ENCODE results near the gene BEND6. TPM values are rescaled to one million over a fixed set of nuclear protein-coding genes. Genes with fewer than 3 reads are reported as not detected.

The BEND6 gene
- total and polyA plus RNA-seq, 4 experiments from 2014 or later, result not detected

GRCh38 chr6:56930846-56931245, 24.1 kb upstream of the BEND6 start:
- no peak for DNase-seq
- no peak overlapping the region for H3K4me3 Mint-ChIP-seq

GRCh38 chr6:56932910-56933477, 21.9 kb upstream of the BEND6 start:
- Mint-ChIP-seq H3K36me3 (no peaks in the 10 kb centered on the region), H3K9me3 (no peaks in the 10 kb centered on the region), H3K4me3 (no peak overlapping the region), H3K27me3 (peaks cover 5 to 23% of the 10 kb centered on the region in 2 donors), H3K27ac (no peak overlapping the region), H3K4me1 (no peaks in the 10 kb centered on the region)
- no peak for DNase-seq
- Histone ChIP-seq H3K27me3 (ENCODE audit: insufficient read depth, low read length) (no peaks in the 10 kb centered on the region), H3K27ac (ENCODE audit: low read depth, low read length) (no peak overlapping the region), H3K4me3 (ENCODE audit: low read length in 2 of 2) (no peak overlapping the region), H3K9me3 (ENCODE audit: control insufficient read depth in 1 of 2, low read length in 2 of 2) (no peaks in the 10 kb centered on the region), H3K36me3 (ENCODE audit: insufficient read depth, low read length) (no peaks in the 10 kb centered on the region), H3K4me1 (ENCODE audit: insufficient read depth, low read length) (no peaks in the 10 kb centered on the region)
- intact Hi-C loops (cut with micrococcal nuclease), result no loop called here
- ChIA-PET CTCF (ENCODE audit: partially characterized antibody) (no interaction called here), POLR2A (ENCODE audit: partially characterized antibody) (no interaction called here)

More at GRCh38 chr6:56930846-56931245, 24.1 kb upstream of the BEND6 start:
- Mint-ChIP-seq H3K36me3 (no peaks in the 10 kb centered on the region), H3K27ac (no peak overlapping the region), H3K4me1 (no peaks in the 10 kb centered on the region), H3K9me3 (peaks cover 0 to 2% (median 0%) of the 10 kb centered on the region in 8 donors), H3K27me3 (peaks cover 5 to 30% of the 10 kb centered on the region in 2 donors)
- POLR2A ChIA-PET (ENCODE audit: partially characterized antibody), result no interaction called here
- Histone ChIP-seq H3K4me3 (ENCODE audit: low read length in 2 of 2) (no peak overlapping the region), H3K9me3 (ENCODE audit: control insufficient read depth in 1 of 2, low read length in 2 of 2) (no peaks in the 10 kb centered on the region), H3K4me1 (ENCODE audit: insufficient read depth, low read length) (no peaks in the 10 kb centered on the region), H3K36me3 (ENCODE audit: insufficient read depth, low read length) (no peaks in the 10 kb centered on the region), H3K27me3 (ENCODE audit: insufficient read depth, low read length) (no peaks in the 10 kb centered on the region), H3K27ac (ENCODE audit: low read depth, low read length) (no peak overlapping the region)
- intact Hi-C loops (cut with micrococcal nuclease), result no loop called here
- CTCF ChIA-PET (ENCODE audit: partially characterized antibody), result interaction anchor here (2.2 kb wide), 1 partner anchor 28 kb away, joined by 5 read pairs; no protein-coding TSS in a partner anchor

GRCh38 chr6:56933650-56934049, 21.3 kb upstream of the BEND6 start:
- Histone ChIP-seq H3K27ac (ENCODE audit: low read depth, low read length) (no peak overlapping the region), H3K4me1 (ENCODE audit: insufficient read depth, low read length) (no peaks in the 10 kb centered on the region), H3K4me3 (ENCODE audit: low read length in 2 of 2) (no peak overlapping the region), H3K27me3 (ENCODE audit: insufficient read depth, low read length) (no peaks in the 10 kb centered on the region), H3K9me3 (ENCODE audit: control insufficient read depth in 1 of 2, low read length in 2 of 2) (no peaks in the 10 kb centered on the region), H3K36me3 (ENCODE audit: insufficient read depth, low read length) (no peaks in the 10 kb centered on the region)
- peaks cover 5 to 23% of the 10 kb centered on the region in 2 donors for H3K27me3 Mint-ChIP-seq
- CTCF ChIA-PET (ENCODE audit: partially characterized antibody), result no interaction called here
- no peaks in the 10 kb centered on the region for H3K36me3 Mint-ChIP-seq
- intact Hi-C loops (cut with micrococcal nuclease), result no loop called here
- no peaks in the 10 kb centered on the region for H3K4me1 Mint-ChIP-seq
- POLR2A ChIA-PET (ENCODE audit: partially characterized antibody), result no interaction called here
- no peak for DNase-seq
- no peaks in the 10 kb centered on the region for H3K9me3 Mint-ChIP-seq
- H3K4me3 Mint-ChIP-seq, result no peak overlapping the region
- H3K27ac Mint-ChIP-seq, result no peak overlapping the region

- no peaks in the 10 kb centered on the region for H3K4me1 ChIP-seq (ENCODE audit: insufficient read depth, low read length)
- no peaks in the 10 kb centered on the region for H3K9me3 ChIP-seq (ENCODE audit: control insufficient read depth in 1 of 2, low read length in 2 of 2)
- H3K4me3 ChIP-seq (ENCODE audit: low read length in 2 of 2), result no peak overlapping the region
- H3K27me3 ChIP-seq (ENCODE audit: insufficient read depth, low read length), result no peaks in the 10 kb centered on the region
- ChIA-PET POLR2A (ENCODE audit: partially characterized antibody) (no interaction called here), CTCF (ENCODE audit: partially characterized antibody) (no interaction called here)
- Mint-ChIP-seq H3K4me1 (no peaks in the 10 kb centered on the region), H3K9me3 (peaks cover 0 to 6% (median 1%) of the 10 kb centered on the region in 8 donors), H3K27me3 (peaks cover 10 to 23% of the 10 kb centered on the region in 2 donors), H3K36me3 (no peaks in the 10 kb centered on the region), H3K27ac (no peak overlapping the region), H3K4me3 (no peak overlapping the region)
- H3K27ac ChIP-seq (ENCODE audit: low read depth, low read length), result no peak overlapping the region
- H3K36me3 ChIP-seq (ENCODE audit: insufficient read depth, low read length), result no peaks in the 10 kb centered on the region
- intact Hi-C loops (cut with micrococcal nuclease), result no loop called here
- no peak for DNase-seq
Observed at GRCh38 chr6:56934876-56935275, 20.0 kb upstream of the BEND6 start.

- POLR2A ChIA-PET (ENCODE audit: partially characterized antibody), result no interaction called here
- H3K4me1 ChIP-seq (ENCODE audit: insufficient read depth, low read length), result no peaks in the 10 kb centered on the region
- Mint-ChIP-seq H3K4me3 (no peak overlapping the region), H3K4me1 (no peaks in the 10 kb centered on the region), H3K27ac (no peak overlapping the region), H3K9me3 (peaks cover 0 to 14% (median 7%) of the 10 kb centered on the region in 8 donors), H3K36me3 (no peaks in the 10 kb centered on the region), H3K27me3 (peaks cover 8 to 19% of the 10 kb centered on the region in 2 donors)
- intact Hi-C loops (cut with micrococcal nuclease), result no loop called here
- no peak overlapping the region for H3K4me3 ChIP-seq (ENCODE audit: low read length in 2 of 2)
- H3K36me3 ChIP-seq (ENCODE audit: insufficient read depth, low read length), result no peaks in the 10 kb centered on the region
- no peak overlapping the region for H3K27ac ChIP-seq (ENCODE audit: low read depth, low read length)
- no peaks in the 10 kb centered on the region for H3K9me3 ChIP-seq (ENCODE audit: control insufficient read depth in 1 of 2, low read length in 2 of 2)
- CTCF ChIA-PET (ENCODE audit: partially characterized antibody), result no interaction called here
- H3K27me3 ChIP-seq (ENCODE audit: insufficient read depth, low read length), result no peaks in the 10 kb centered on the region
- no peak for DNase-seq
Observed at GRCh38 chr6:56936466-56936865, 18.4 kb upstream of the BEND6 start.

GRCh38 chr6:56938649-56939191, 16.2 kb upstream of the BEND6 start:
- H3K4me3 Mint-ChIP-seq, result no peak overlapping the region
- Histone ChIP-seq H3K4me1 (ENCODE audit: insufficient read depth, low read length) (no peaks in the 10 kb centered on the region), H3K4me3 (ENCODE audit: low read length in 2 of 2) (no peak overlapping the region), H3K36me3 (ENCODE audit: insufficient read depth, low read length) (no peaks in the 10 kb centered on the region), H3K9me3 (ENCODE audit: control insufficient read depth in 1 of 2, low read length in 2 of 2) (no peaks in the 10 kb centered on the region), H3K27ac (ENCODE audit: low read depth, low read length) (no peak overlapping the region), H3K27me3 (ENCODE audit: insufficient read depth, low read length) (no peaks in the 10 kb centered on the region)
- intact Hi-C loops (cut with micrococcal nuclease), result no loop called here
- ChIA-PET POLR2A (ENCODE audit: partially characterized antibody) (no interaction called here), CTCF (ENCODE audit: partially characterized antibody) (no interaction called here)
- H3K36me3 Mint-ChIP-seq, result no peaks in the 10 kb centered on the region
- H3K4me1 Mint-ChIP-seq, result no peaks in the 10 kb centered on the region
- peaks cover 2 to 12% of the 10 kb centered on the region in 2 donors for H3K27me3 Mint-ChIP-seq
- H3K9me3 Mint-ChIP-seq, result peaks cover 0 to 24% (median 18%) of the 10 kb centered on the region in 8 donors
- no peak for DNase-seq
- H3K27ac Mint-ChIP-seq, result no peak overlapping the region

- Mint-ChIP-seq H3K36me3 (no peaks in the 10 kb centered on the region), H3K27ac (no peak overlapping the region)
- intact Hi-C loops (cut with micrococcal nuclease), result no loop called here
Observed at GRCh38 chr6:56940463-56940862, 14.4 kb upstream of the BEND6 start.

More at GRCh38 chr6:56940463-56940862, 14.4 kb upstream of the BEND6 start:
- no peaks in the 10 kb centered on the region for H3K27me3 ChIP-seq (ENCODE audit: insufficient read depth, low read length)
- Mint-ChIP-seq H3K4me1 (no peaks in the 10 kb centered on the region), H3K9me3 (peaks cover 0 to 24% (median 18%) of the 10 kb centered on the region in 8 donors), H3K27me3 (peaks cover 10 to 17% of the 10 kb centered on the region in 2 donors), H3K4me3 (no peak overlapping the region)
- no peaks in the 10 kb centered on the region for H3K36me3 ChIP-seq (ENCODE audit: insufficient read depth, low read length)
- no peak for DNase-seq
- ChIA-PET CTCF (ENCODE audit: partially characterized antibody) (no interaction called here), POLR2A (ENCODE audit: partially characterized antibody) (no interaction called here)
- H3K9me3 ChIP-seq (ENCODE audit: control insufficient read depth in 1 of 2, low read length in 2 of 2), result no peaks in the 10 kb centered on the region
- no peak overlapping the region for H3K4me3 ChIP-seq (ENCODE audit: low read length in 2 of 2)
- no peaks in the 10 kb centered on the region for H3K4me1 ChIP-seq (ENCODE audit: insufficient read depth, low read length)
- no peak overlapping the region for H3K27ac ChIP-seq (ENCODE audit: low read depth, low read length)
